K562 (cell line): ENCODE results near the gene KIF23. TPM values are rescaled to one million over a fixed set of nuclear protein-coding genes. Genes with fewer than 3 reads are reported as not detected.
A peak's percentile ranks its signal among the peaks of the same experiment; 100 is the strongest.

Experiments
- CEBPG ChIP-seq, 3 experiments: fragments of 200-800 bp in 1 of 3; sonication (Bioruptor generic) in 1 of 3; sonication (generic) in 1 of 3; formaldehyde crosslinking in 1 of 3; IDR thresholded peaks in 2 of 3; conservative IDR thresholded peaks in 1 of 3; 2 replicates each; pipeline versions ENCODE4 v1.6.1 to v1.8.0; 2016 to 2022; ENCODE audit warnings: missing compliant biosample characterization in 2 of 3, missing genetic modification characterization in 2 of 3, mild to moderate bottlenecking in 1 of 3, missing genetic modification reagents in 1 of 3
- KLF1 ChIP-seq: fragments of 450-650 bp; IDR thresholded peaks from 2 replicates; pipeline ENCODE4 v1.6.1; 2016; ENCODE audit warnings: missing genetic modification characterization, missing compliant biosample characterization
- ZBTB40 ChIP-seq, 2 experiments: fragments of 450-650 bp in 1 of 2; sonication (generic) in 1 of 2; formaldehyde crosslinking in 1 of 2; IDR thresholded peaks; 2 replicates each; pipeline versions ENCODE4 v1.7.1 to v1.9.0; 2016 to 2022; ENCODE audit warnings: inconsistent platforms in 1 of 2, mild to moderate bottlenecking in 1 of 2, missing genetic modification reagents in 1 of 2
- ZNF224 ChIP-seq: sonication (generic); formaldehyde crosslinking; IDR thresholded peaks from 2 replicates; pipeline ENCODE4 v1.8.0; 2022; ENCODE audit warnings: mild to moderate bottlenecking, missing genetic modification reagents
- polyA plus RNA-seq, 8 experiments: library from polyadenylated mRNA; depleted of rRNA in 4 of 8; stranded (reverse) in 5 of 8; unstranded in 3 of 8; fragments of >200 nt; fragmentation: Nextera tagmentation in 2 of 8; fragmentation: Illumina TruSeq in 1 of 8; extraction: Ambion mirVana in 2 of 8; extraction: Trizol in 1 of 8; gene quantifications; 2 replicates each; pipeline versions ENCODE4 v1.2.1 to v1.2.3, GENCODE V29; 2011 to 2014; ENCODE audit warnings: inconsistent platforms in 1 of 8, missing spikeins in 1 of 8
- total RNA-seq, 7 experiments: library from RNA; depleted of rRNA in 6 of 7; stranded (reverse); fragments of >200 nt in 6 of 7; fragmentation: Illumina TruSeq in 2 of 7; extraction: Trizol in 2 of 7; gene quantifications; 2 replicates each; pipeline versions ENCODE4 v1.2.1 to v1.2.3, GENCODE V29; 2011 to 2021; ENCODE audit warnings: low replicate concordance in 1 of 7

The KIF23 gene
- total and polyA plus RNA-seq, 9 of the 15 experiments (the other 6 are each of a cell fraction or from before 2014, with no cell fraction given): 29.4 to 58.2 (median 41.9) TPM

GRCh38 chr15:69462030-69462492 lies 47.9 kb downstream of the KIF23 start (continued):
- no peak for TF ChIP-seq KLF1
- TF ChIP-seq ZBTB40 (IDR thresholded peaks at IDR 0.05): 0 out of 2 replicates have a peak, but pooled peaks have one; percentile 23
- no peak for TF ChIP-seq ZBTB40 (CRISPR knock-in tag; IDR thresholded peaks at IDR 0.05)
- TF ChIP-seq CEBPG (CRISPR knock-in tag; IDR thresholded peaks at IDR 0.05): no peak
- no peak for TF ChIP-seq CEBPG (tag; conservative IDR thresholded peaks at IDR 0.05 in 1 of 2, IDR thresholded peaks at IDR 0.05 in 1 of 2)
- no peak for TF ChIP-seq ZNF224
